HL-60 (cell line): ENCODE data around the gene GOLPH3.

ENCODE experiments used
- CTCF ChIP-seq: IDR thresholded peaks from one replicate; pipeline ENCODE4 v1.5.1; 2011; ENCODE audit warnings: low read length, control low read depth, inconsistent platforms; ENCODE audit not compliant: insufficient read depth
- REST ChIP-seq: IDR thresholded peaks from 2 replicates; pipeline ENCODE4 v1.6.1; 2012; ENCODE audit warnings: low read depth; ENCODE audit not compliant: insufficient replicate concordance

DNA sequence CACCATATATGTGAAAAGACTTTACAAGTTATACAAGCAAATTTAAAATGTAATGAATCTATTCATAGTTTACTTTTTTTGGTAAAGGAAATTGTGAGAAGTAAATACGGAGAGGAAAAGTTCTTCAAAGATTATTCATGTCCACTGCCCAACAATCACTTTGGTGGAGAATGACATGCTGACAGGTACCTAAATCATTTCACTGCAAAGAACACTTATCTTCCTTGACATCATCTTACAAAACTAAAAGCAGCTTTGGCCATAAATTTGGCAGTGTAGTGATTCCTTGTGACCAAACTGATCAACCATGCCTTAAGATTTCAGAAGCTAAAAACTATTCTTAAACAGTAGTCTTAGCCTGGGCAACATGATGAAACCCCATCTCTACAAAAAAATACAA lies 42.5 kb downstream of the GOLPH3 start:
- no peak for TF ChIP-seq CTCF
- no peak for TF ChIP-seq REST
